HepG2 (cell line): Measurements from ENCODE around the gene SLC22A31.

Source experiments
- E2F5 ChIP-seq: sonication (generic); formaldehyde crosslinking; conservative IDR thresholded peaks from 2 replicates; pipeline ENCODE4 v1.4.0; 2020; ENCODE audit warnings: missing genetic modification reagents
- EEA1 ChIP-seq: sonication (generic); formaldehyde crosslinking; IDR thresholded peaks from 2 replicates; pipeline ENCODE4 v1.5.1; 2020; ENCODE audit warnings: mild to moderate bottlenecking, missing genetic modification reagents, borderline replicate concordance
- HMGXB4 ChIP-seq, 2 experiments: sonication (generic) in 1 of 2; formaldehyde crosslinking in 1 of 2; IDR thresholded peaks; 2 replicates each; pipeline versions ENCODE4 v1.4.0 to v1.6.1; 2018 to 2020; ENCODE audit warnings: missing genetic modification reagents in 2 of 2, borderline replicate concordance in 1 of 2, low read depth in 1 of 2, mild to moderate bottlenecking in 1 of 2, missing biosample characterization in 1 of 2
- MNT ChIP-seq: fragments of 450-650 bp; IDR thresholded peaks from 2 replicates; pipeline ENCODE4 v1.6.1; 2016

GRCh38 chr16:89149386-89149785, 51.0 kb downstream of the SLC22A31 start:
- TF ChIP-seq MNT (no peak), EEA1 (CRISPR knock-in tag) (no peak), E2F5 (CRISPR knock-in tag) (no peak), HMGXB4 (CRISPR knock-in tag; IDR thresholded peaks at IDR 0.05; ENCODE audit: borderline replicate concordance in 1 of 2, low read depth in 1 of 2) (no peak)
